ENCODE data around the gene STK39.
"Not testable (repeated sequence)": the region's sequence is repeated elsewhere in the genome, so short reads cannot be mapped to it uniquely, and the experiment has no call there.

Gene STK39

DNA sequence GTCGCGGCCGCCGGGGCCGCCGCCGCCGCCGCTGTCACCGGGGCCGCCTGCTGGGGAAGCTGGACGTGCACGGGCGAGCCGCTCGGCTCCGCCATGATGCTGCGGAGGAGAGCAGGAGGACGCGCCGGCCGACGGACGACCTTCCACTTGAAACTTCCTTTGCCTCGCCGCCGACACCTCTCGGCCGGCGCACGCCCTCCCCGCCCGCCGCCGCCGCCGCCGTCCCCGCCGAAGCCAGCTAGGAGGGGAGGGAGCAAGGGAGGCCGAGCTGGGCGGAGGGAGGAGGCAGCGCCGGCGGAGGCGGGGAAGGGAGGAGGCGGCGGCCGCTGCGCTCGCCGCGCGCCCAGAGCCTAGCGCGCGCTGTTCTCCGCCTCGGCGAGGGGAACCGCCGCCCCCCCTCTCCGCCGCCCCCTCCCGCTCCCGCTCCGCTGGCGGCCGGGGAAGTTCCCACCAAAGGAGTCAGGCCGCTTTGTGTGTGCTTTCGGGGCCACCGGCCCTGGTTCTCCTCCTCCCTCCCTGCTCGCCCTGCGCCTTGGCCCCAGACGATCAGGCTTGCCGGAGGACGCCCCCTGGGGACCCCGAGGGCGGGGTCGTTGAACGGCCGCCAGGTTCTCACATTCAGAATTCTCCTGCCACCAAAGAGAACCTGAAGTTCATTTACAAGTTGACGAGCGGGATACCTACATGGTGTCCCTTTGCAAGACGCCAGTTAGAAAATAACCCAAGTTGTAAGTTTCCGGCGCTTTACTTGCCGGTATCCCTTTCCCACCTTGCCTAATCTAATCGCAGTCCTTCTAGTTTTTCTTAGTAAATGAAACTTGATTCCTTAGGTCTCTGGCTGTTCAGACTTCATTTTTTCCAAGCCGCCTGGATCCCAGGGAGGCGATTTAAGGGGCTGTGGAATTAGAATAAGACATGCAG lies at the start of gene STK39:
Gene STK39, minus strand, starts transcription at position 255 of the 921 bp plus-strand sequence. Its CDS starts 160 bp downstream, at position 95.
- peak; percentile 94 for DNase-seq

DNA sequence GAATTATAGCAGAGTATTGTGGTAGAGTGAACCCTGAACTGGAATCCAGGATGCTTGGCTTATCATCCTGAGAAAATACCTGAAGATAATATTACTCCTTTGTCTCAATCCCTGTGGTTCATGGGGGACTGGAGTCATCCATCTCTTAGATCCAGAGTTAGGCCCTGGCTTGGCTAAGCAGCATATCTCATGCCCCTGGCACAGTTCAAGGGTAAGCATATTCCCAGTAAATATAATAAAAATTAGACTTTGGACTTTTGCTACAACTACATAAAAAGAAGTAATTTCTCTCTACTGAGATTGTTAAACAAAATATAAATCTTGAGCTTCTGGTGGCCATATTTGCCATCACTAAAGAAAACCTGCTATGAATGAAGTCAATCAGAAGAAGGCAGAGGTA lies 47.7 kb upstream of the STK39 start:
- no peak for DNase-seq

DNA sequence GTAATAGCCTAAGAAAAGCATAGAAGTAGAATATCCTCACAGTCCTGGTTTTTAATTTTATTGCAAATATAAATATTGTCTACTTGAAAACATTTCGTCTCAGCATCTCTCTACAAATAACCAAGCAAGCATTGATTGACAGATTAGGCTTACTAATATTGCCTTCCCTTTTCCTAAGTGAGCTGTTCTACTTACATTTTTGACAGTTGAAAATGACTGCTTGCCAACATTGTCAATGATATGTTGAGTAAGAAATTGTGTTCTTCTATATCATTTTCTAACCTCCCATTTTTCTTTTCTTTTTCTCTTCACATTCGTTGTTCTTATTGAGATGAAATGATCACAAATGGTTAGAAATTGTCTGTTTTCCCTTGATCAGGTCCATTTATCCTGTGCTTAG lies 47.0 kb upstream of the STK39 start:
- no peak for DNase-seq

DNA sequence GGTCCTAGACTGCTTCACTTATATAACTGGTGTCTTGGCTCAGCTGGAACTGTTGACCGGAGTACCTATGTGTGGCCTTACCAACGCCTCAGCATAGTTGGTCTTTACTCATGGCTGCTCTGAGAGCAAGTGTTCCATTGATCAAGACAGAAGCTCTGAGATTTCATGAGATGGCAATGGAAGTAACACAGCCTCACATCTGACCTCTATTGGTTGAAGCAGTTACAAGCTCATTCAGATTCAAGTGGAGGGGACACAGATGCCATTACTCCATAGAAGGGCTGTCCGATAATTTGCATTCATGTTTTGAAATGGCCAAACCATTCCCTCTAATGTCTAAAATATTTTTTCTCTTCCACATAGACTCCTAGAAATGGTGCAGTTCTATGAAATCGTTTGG lies 46.4 kb upstream of the STK39 start:
- no peak for DNase-seq

DNA sequence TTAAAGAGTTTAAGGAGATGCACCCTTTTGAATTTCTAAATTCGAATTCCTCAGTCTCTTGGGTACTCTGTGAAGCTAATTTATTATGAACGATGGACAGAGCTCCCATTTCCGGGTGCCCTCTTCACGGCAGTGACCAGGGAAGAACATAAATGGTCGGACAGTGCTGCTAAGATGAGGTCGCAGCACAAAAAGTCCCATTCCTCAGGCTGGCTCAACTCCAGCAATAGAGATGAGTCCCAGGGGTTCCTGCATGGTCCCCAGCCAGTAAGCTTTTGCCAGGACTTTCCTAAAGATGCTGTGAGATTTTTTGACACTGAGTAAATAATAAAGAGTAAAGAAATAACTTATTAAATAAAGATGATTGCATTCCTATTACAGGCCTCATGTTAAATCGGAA lies 43.0 kb upstream of the STK39 start:
- no peak for DNase-seq

DNA sequence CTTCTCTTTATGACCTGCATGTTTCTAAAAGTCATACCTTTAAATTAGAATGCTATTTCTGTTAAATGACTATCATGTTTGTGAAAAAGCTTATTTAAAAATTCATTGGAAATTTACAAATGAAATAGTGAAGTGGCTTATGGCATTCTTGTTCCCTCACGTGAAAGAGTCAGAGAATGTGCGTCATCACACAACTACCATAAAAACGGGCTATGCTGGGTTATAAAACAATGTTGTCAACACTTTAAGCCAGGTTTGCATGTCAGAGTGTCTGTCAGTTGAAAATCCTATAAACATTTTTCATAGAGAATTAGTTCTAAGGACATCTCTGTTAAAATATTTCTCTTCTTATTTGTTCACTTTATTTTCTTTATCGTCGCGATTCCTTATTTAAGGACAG lies 42.5 kb upstream of the STK39 start:
- DNase-seq: no peak

DNA sequence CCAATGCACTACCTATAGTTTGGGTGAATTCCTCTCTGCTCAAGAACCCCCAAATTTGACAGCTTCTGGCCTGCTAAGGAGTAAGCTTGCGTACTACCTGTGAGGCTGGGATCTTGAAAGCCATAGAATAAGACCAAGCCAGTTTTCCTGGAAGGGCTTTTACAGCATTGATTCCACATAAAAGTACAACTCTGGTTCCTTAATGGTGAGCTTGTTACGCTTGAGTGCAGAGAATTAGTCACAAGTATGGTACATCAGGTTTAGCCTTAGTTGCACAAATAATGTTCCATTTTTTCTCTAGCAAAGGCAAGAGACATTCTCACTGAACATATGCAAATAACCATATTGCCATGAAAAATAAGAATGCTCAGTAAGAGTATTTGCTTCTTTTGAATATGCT lies 39.1 kb upstream of the STK39 start:
- no peak for DNase-seq

DNA sequence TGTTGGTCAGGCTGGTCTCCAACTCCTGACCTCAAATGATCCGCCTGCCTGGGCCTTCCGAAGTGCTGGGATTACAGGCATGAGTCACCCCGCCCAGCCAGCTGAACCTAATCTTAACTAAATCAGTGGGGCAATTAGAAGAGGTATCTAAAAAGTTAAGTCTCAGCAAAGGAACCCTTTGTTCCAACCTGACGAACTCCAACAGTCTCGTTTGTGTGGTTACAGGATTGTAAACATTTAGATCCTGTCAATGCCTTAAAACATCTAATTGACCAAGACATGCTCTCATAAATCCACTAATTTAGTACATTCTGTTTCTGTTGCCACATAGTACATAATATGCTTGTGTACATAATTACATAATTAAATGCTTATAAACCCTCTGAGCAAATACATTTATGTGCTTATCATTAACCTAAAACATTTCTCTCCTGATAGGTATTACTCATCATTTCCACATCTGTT lies 31.1 kb upstream of the STK39 start:
- no peak for DNase-seq

DNA sequence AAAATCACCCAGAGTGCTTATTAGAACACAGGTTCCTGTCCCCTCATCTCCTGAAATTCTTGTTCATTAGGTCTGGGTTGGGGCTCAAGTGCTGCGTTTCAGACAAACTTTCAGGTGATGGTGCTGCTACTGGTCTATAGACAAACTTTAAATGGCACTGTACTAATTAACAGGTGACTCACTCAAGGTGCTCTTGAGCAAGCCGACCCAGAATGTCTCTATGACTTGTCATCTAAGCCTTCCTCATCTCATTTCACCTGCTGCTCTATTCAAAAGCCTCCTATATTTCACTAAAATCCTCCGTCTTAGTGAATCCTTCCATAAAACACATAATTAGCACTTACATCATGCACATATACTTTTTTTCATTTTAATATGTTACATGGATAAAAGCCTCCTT lies 29.9 kb upstream of the STK39 start:
- DNase-seq: no peak

DNA sequence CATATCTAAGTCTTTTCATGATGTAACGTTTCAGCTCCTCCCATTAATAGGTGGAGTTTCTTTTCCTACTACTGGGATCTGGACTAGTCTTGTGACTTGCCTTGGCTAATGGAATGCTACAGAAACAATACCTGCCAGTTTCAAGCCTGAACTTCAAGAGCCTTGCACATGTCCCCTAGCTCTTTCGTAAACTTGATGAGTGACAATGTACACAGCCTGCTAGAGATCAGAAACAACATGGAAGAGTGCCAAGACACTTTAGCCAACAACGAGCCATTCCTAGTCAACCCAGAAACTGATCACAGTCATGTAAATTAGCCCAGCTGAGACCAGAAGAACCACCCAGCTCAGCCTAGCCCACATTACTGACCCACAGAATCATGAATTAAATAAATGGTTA lies 24.8 kb upstream of the STK39 start:
- peak; percentile 40 for DNase-seq

DNA sequence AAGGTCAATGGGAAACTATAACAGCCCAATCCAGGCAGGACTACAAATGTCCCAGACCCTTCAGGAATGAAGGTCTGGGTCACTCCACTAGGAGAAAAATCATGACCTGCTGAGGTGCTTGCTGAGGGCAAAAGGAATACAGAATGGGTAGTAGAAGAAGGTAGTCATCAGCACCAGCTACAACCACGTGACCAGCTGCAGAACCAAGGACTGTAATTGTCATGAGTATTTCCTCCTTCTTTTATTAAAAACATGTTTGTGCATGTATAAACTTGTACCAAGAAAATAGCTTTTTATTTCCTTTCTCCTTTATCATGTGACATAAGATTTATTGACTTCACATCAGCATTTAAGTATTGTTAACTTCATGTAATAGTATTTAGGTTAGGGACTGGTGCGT lies 15.5 kb upstream of the STK39 start:
- not testable (repeated sequence) for DNase-seq

DNA sequence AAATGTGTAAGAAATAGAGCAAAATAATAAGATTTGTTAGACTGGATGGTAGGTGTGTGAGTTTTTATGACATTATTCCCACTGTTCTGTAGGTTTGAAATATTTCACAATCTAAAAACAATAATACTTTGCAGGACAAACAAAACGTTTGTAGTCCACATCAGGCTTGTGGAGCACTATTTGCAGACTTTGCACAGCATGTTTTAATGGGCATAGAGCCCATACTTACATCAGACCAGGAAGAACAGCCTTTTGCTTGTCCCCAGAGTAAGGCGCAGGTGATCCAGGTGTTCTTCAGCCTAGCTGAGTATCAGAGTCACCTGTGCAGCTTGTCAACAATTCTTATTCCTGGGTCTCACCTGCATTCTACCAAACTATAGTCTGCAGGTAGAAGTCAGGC lies 9.1 kb upstream of the STK39 start:
- DNase-seq: no peak

DNA sequence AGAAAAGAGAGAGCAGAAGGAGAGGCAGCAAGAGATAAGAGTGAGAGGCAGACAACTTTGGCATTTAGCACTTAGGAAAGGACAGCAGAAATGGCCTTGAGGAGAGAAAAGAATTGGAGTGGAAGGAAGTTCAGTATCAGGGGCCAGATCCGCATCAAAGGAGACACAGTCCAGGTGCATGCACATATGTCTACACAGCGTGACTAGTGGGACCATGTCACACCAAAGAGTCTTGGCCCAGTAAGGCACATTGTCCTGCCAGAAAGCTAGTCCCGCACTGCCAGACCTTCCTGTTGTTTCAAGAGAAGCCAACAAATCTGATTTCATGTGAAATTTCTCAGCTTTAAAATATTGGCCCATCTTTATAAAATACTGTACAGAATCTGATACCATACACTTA lies 8.5 kb upstream of the STK39 start:
- no peak for DNase-seq

DNA sequence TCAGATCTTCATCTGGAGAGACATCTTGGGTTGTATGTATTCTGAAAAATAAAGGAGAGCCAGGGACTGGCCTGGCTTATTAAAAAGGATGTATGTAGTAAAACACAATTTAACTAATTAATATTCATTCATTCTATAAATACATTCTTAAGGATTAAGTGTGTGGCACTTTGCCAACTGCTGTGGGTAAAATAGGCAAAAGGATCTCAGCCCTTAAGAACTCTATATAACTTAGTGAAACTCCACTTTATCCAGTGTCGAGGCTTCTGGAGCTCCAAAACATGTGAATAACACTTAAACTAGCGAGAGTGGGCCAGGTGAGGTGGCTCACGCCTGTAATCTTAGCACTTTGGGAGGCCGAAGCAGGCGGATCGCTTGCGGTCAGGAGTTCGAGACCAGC lies 7.7 kb upstream of the STK39 start:
- no peak for DNase-seq

DNA sequence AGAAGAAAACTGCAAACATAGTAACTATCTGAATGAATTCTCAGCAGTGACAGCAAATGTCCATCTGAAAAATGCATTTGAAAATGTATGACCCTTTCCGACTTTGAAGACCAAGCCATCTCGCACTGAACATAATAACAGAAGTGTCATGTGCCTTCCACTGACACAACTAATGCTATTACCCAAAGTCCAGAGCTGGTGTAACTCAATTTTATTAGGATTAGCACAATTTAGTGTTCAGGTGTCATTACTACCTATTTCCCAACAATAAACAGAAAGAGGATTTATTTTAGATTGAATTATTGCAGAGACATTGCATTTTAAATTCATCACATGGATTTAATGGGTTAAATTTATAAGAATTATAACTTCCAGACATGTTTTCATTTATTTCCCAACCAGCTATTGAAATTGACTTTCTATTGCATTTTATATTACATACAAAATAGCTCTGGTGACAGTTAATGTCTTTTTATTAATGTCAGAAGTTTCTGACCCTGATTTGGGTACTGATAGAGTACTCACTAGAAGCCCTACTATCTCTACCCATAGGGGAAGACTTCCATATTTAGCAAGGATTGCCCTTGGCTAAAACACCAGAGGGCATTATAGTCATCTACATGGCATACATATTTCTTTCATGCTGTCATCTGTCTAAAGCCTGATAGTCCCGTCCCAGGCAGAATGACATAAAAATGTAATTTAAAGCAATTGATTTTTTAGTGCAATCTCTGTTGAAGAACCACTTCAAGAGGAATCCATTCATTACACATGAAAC lies 7.0 kb upstream of the STK39 start:
- DNase-seq: no peak

DNA sequence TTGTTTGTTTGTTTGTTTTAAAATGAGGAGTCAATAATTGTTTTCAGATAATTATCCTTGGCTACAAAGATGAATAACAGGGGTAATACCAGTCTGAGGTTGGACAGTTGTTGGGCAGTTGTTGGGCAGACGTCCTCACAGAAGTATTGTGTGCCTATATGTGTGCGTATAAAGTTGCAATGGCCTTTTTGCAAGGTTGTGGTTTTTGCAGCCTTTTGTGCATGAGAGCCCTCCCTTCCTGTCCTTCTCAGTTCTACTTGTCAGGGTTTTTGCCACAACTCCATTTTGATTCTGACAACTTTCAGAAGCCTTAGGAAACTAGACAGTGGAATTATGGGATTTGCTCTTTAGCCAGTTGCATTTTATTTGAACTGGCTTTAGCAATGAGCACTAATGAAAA lies 6.0 kb upstream of the STK39 start:
- no peak for DNase-seq

DNA sequence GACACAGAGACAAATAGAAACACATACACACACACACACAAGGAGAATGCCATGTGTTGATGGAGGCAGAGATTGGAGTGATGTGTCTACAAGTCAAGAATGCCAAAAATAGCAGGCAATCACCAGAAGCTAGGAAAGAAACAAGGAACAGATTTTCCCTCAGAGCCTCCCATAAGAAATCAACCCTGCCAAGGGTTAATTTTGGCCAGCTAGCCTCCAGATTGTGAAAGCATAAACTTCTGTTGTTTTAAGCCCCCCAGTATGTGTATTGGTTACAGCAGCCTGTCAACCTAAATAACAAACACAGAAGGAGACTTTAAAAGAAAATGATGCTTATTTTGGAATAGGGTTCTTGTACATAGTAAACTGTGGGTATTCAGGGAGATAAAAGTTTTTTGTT lies 5.6 kb upstream of the STK39 start:
- DNase-seq: no peak

DNA sequence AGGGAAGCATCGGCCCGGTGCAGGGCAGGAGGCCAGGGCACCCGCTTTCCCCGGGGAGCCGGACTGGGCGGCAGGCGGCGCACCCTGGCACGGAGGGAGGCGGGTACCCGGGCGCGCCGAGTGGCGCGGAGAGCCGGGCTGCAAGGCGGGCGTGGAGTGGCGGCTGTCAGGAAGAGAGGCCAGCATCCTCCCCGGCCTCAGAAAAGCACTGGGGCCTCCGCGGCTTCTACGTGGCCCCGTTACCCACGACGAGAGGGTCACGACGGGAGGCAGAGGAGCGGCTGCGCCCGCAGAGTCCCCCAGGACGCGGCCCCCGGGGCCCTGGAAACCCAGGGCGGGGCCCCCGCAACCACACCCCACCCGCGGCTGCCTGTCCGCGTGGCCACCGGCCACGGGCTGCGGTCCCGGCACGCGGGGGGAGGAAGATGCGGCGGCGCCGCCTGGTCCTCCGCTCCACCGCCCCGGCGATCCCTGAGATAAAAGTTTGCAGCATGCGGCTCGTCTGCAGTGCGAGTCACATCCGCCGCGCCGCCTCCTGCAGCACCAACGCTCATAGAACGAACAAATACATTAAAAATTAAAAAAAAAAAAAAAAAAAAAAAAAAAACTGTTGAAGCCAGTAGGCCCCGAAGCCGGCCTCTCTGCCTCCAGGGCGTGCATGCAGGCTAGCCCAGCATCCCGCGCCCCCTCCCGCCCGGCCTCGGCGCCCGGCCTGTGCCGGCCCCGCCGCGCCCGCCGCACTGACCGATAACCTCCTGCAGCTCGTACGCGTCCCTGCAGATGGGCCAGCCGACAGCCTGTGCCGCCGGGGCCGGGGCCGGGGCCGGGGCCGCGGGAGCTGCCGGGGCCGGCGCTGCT lies 683 bp downstream of the STK39 start:
- DNase-seq: peak; percentile 58

DNA sequence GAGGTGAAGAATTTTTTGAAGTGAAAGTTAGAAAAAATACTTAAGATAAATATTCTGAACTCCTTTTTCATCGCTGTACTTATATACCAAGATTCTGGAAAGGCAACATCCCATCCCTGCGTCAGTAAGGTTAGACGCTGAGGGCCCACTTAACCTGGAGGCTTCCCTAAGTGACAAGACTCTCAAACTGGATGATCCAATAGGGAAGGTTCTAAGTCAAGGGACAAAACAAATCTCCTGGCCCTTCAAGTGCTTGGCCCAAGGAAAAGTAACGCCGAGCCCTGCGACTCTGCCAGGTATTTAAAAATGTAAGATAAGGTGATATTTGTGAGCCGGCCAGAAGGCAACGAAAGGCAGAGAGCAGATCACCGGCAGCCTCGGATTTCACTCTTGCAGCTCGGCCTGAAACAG lies 1.3 kb downstream of the STK39 start:
- peak; percentile 58 for DNase-seq

DNA sequence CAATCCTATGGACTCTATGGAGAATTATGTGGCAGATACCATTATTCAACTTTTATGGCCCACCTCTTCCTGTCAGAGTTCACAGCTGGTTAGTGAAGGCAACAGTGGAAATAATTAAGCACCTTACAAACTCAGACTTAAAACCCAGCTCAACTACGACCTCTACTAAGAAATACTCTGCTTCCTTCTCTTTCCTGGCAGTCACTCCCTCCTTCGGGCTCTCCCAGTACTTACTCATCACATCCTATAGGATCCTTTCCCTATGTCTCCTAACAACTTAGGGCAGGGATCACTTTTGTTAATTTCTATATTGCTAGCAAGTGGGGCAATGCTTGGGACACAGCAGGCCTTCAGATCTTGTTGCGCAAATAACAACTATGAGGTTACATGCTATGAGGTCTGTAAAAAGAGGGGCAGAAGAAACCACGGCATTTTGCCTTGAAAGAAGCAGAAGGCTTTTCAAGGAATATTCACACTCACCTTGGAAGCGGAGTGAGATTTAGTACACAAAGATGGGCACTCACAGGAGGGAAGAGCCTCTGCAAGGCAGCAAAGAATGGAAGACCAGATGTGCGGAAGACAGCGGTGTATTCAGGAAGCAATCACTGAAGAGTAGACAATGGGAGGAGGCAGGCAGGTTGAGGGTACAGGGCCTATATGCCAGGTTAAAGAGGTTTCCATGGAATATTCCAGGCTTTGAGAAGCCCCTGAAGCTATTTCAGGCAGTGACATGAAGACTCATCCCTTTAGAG lies 2.1 kb downstream of the STK39 start:
- DNase-seq: peak; percentile 57

DNA sequence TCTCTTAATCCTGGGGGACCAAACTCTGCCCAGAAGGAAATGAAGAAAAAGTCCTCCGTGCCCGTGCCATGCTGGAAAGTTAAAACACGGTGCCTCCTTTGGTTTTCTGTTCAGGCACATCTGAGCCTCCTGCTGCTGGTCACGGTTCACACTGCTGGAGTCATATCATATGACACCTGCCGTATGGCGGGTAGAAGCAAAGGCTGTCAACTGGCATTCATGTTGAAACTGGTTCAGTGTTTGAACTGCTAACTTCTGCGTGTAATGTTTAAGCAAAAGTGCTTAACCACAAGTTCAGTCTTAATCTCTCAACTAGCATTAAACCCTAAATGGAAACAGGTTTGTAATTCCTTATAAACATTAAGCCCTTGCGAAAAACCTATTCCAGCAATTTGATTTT lies 3.1 kb downstream of the STK39 start:
- peak; percentile 96 for DNase-seq

DNA sequence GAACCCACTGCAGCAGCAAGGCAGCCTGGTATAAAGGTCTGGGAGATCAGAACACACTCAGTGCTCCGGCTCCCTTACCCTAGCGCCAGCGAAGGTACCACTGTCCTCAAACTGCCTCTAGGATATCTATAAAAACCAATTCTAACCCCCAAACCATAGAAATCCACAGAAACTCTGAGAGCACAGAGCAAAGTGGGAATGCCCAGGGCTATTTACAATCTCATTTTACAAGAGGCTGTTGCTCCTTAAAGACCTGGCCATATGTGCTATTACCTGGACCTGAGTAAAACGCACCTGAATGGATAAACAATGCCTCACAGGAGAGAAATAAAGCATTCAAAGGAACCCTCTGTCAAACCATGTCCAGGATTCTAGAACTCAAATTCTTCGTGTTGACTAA lies 4.3 kb downstream of the STK39 start:
- DNase-seq: peak; percentile 28
